GM19099 (cell line): ENCODE measurements around the gene SORBS2.

ENCODE experiments used
- POLR2A ChIP-seq: IDR thresholded peaks from 3 replicates; pipeline ENCODE4 v1.6.1; 2011; ENCODE audit warnings: low read depth; ENCODE audit not compliant: insufficient read length; ENCODE audit errors: extremely low read depth

The SORBS2 gene

GRCh38 chr4:185839194-185839712 is 27.3 kb upstream of the SORBS2 start:
- no peak for TF ChIP-seq POLR2A

GRCh38 chr4:185838514-185839193 is 26.7 kb upstream of the SORBS2 start:
- TF ChIP-seq POLR2A: no peak

GRCh38 chr4:185838104-185838452 is 26.1 kb upstream of the SORBS2 start:
- no peak for TF ChIP-seq POLR2A

- TF ChIP-seq POLR2A: no peak
Observed at GRCh38 chr4:185837415-185838103, 25.6 kb upstream of the SORBS2 start.

- TF ChIP-seq POLR2A: no peak
Observed at GRCh38 chr4:185836241-185837084, 24.5 kb upstream of the SORBS2 start.

DNA sequence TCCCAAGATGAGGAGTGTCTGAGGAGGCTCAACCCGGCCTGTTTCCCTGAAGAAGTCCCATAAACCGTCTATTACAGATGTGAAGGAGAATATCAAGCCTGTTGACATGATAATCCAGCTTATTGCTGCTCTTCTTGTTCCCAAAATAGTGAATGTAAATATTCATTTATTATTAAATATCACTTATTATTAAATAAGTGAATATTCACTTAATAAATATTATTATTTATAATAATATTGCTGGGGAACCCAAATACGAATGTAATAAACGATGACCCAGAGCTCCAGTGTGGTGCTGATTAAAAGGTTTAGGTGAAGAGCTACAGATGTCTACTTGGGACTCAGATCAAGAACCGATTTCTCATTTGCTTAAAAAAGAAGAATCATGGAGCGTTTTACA is 23.8 kb upstream of the SORBS2 start:
- no peak for TF ChIP-seq POLR2A

GRCh38 chr4:185835336-185835735 is 23.3 kb upstream of the SORBS2 start:
- no peak for TF ChIP-seq POLR2A

- no peak for TF ChIP-seq POLR2A
Observed at GRCh38 chr4:185834778-185835177, 22.8 kb upstream of the SORBS2 start.

DNA sequence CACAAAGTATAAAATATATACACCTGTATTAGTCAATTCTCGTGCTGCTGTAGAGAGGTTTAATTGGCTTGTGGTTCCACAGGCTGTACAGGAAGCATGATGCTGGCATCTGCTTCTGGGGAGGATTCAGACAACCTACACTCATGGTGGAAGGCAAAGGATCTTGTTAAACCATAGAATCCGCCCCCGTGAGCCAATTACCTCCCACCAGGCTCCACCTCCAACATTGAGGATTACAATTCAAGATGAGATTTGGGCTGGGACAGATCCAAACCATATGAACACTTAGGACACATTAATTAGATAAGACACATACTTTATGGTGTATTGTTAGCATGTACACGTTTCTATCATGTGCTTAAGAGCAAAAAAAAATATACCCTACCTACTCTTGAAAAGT is 22.1 kb upstream of the SORBS2 start:
- TF ChIP-seq POLR2A: no peak

DNA sequence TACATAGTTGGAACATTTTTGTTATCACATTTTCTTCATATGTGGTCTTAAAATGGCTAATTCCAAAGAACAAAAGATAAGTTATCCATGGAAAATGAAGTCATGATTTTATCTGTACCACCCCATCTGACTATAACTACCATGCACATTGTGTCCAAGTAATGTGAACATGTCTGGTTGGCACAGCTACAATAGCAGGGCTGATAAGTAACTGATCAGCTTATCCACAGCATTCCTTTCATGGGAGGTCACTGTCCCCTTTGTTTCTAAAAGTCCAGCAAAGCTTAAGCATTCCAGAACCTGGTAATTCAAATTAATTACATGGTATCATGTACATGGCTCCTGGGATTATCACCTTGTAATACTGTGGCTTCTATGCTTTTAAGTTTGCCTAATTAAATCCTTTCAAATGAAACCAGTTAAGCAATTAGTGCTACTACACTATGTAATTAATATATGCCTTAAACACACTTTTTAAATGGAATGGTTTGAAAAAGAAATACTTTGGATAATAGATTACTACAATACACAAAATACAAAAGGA is 21.1 kb upstream of the SORBS2 start:
- TF ChIP-seq POLR2A: no peak

DNA sequence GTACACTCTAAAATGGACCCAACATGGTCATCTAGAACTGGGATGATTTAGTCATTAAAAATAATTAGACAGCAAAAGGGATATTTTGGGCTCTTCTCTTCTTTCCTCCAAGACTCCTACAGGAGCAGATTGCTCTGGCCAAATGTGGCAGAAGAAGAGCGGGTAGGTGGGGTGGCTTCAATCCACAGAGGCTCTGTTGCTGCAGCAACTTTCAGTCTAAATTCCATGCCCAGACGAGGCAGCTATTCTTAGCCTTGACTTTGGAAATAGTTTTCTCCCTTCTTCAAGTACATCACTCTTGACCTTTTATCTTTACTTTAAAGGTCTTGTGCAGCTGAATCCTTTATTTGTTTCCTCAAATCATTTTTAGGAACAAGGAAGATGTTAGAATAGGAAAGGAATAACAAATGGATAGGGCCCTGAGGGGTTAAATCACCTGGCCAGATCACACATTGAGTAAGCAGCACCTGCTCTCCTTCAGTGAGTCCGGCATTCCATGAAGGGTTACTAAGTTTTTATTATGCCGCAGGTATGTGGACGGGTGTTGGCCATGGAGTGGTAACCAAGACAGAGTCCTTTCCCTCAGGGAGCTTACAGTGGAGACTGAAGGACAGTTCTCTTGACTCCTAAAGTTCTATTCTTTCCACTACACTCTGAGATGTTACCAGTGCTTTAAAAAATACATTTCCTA is 19.3 kb upstream of the SORBS2 start:
- TF ChIP-seq POLR2A: no peak

DNA sequence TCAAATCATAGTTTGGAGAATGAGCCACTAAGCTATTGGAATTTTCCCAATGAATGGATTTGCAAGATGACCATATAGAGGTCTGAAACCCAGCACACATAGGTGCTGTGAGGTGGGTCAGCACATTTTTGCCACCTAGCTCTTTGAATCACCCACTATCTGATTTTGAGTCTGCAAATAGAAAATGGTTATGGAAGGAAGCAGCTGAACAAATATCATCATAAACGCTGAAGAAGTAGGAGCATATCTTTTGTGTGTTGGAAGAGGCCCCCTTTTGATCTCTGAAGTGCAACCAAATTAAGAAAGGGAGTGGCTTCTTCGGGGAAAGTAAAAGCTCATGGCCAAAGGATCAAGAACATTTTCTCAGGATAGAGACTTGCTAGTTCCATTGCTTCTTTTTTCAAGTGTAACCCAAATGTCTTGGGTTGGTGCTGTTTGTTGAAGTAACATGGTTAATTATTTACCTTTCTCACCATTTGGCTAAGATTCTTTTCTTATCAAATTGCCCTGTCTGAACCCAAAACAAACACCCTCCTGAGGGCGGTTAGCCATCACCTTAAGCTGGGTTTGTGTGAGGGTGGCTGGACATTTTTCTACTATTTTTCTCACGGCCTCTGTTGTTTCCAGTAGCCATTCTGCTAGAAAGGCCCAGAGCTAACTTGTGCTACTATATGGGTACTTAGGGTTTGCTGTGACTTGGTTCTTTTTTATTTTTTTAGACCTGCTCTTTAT is 18.4 kb upstream of the SORBS2 start:
- no peak for TF ChIP-seq POLR2A

GRCh38 chr4:185826381-185826780 is 14.4 kb upstream of the SORBS2 start:
- TF ChIP-seq POLR2A: no peak

DNA sequence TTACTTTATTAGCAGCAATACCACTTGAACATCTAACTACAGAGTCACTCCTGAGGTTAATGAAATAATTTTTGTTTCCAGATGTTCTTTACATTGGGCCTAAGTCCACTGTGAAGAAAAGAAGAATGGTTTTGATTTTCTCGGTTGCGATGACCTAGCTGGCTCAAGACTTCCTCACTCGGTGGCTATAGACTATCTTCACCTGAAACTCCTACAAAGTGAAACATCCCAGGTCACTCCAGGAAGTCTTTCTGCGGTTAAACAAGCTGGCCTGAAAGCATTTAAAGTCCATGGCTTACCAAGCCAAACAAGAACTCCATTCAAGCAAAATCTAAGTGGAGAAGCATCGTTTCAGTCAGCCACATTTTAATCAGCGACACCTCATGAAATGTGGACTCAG is 13.7 kb upstream of the SORBS2 start:
- no peak for TF ChIP-seq POLR2A
